WTC11 (cell line): ENCODE results near the gene MAPRE2.
"Not testable (repeated sequence)": the region's sequence is repeated elsewhere in the genome, so short reads cannot be mapped to it uniquely, and the experiment has no call there.

Source experiments
- CREB1 ChIP-seq: sonication (generic); formaldehyde crosslinking; IDR thresholded peaks from 2 replicates; pipeline ENCODE4 v1.8.0; 2023; ENCODE audit warnings: mild to moderate bottlenecking, missing genetic modification reagents
- ELF4 ChIP-seq: sonication (generic); formaldehyde crosslinking; IDR thresholded peaks from 2 replicates; pipeline ENCODE4 v1.8.1; 2022; ENCODE audit warnings: low read depth, mild to moderate bottlenecking, moderate library complexity, missing genetic modification reagents
- FOXK1 ChIP-seq: sonication (generic); formaldehyde crosslinking; IDR thresholded peaks from 2 replicates; pipeline ENCODE4 v1.8.0; 2022; ENCODE audit warnings: mild to moderate bottlenecking, moderate library complexity, missing genetic modification reagents
- FOXP1 ChIP-seq: sonication (generic); formaldehyde crosslinking; IDR thresholded peaks from 2 replicates; pipeline ENCODE4 v1.8.0; 2022; ENCODE audit warnings: missing genetic modification reagents, mild to moderate bottlenecking, moderate library complexity, borderline replicate concordance
- NR1H2 ChIP-seq: sonication (generic); formaldehyde crosslinking; IDR thresholded peaks from 2 replicates; pipeline ENCODE4 v1.9.0; 2021; ENCODE audit warnings: mild to moderate bottlenecking, moderate library complexity, missing genetic modification reagents
- NR3C1 ChIP-seq: sonication (generic); formaldehyde crosslinking; conservative IDR thresholded peaks from 2 replicates; pipeline ENCODE4 v1.8.1; 2023; ENCODE audit warnings: low read depth, mild to moderate bottlenecking, missing genetic modification reagents
- OVOL2 ChIP-seq: fragments of 250-450 bp; sonication (Bioruptor Pico); IDR thresholded peaks from 2 replicates; pipeline ENCODE4 v1.9.0; 2021; ENCODE audit warnings: mild to moderate bottlenecking, borderline replicate concordance
- SMAD3 ChIP-seq: sonication (generic); formaldehyde crosslinking; IDR thresholded peaks from 2 replicates; pipeline ENCODE4 v1.8.0; 2022; ENCODE audit warnings: missing genetic modification reagents, mild to moderate bottlenecking, borderline replicate concordance
- SP1 ChIP-seq: sonication (generic); formaldehyde crosslinking; conservative IDR thresholded peaks from 2 replicates; pipeline ENCODE4 v1.8.1; 2022; ENCODE audit warnings: missing genetic modification reagents
- TCF7 ChIP-seq: sonication (generic); formaldehyde crosslinking; IDR thresholded peaks from 2 replicates; pipeline ENCODE4 v1.8.0; 2022; ENCODE audit warnings: mild to moderate bottlenecking, low read depth, missing genetic modification reagents, moderate library complexity
- TF ChIP-seq, protein P1 (sequence below): fragments of 200-600 bp; IDR thresholded peaks from 2 replicates; pipeline ENCODE4 v1.8.0; 2022; ENCODE audit warnings: antibody characterized with exemption
- TF ChIP-seq, protein P2 (sequence below): sonication (generic); formaldehyde crosslinking; IDR thresholded peaks from 2 replicates; pipeline ENCODE4 v1.8.0; 2022; ENCODE audit warnings: mild to moderate bottlenecking, missing genetic modification reagents
- TF ChIP-seq, protein P3 (sequence below): sonication (generic); formaldehyde crosslinking; IDR thresholded peaks from 2 replicates; pipeline ENCODE4 v1.8.1; 2023; ENCODE audit warnings: mild to moderate bottlenecking, missing genetic modification reagents

DNA sequence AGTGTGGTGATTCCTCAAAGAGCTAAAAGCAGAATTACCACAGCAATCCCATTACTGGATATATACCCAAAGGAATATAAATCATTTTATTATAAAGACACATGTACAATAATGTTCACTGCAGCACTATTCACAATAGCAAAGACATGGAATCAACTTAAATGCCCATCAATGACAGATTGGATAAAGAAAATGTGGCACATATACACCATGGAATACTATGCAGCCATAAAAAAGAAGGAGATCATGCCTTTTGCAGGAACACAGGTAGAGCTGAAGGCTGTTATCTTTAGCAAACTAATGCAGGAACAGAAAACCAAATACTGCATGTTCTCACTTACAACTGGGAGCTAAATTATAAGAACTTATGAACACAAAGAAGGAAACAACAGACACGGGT, 129.1 kb downstream of the MAPRE2 start:
- TF ChIP-seq, protein P1, sequence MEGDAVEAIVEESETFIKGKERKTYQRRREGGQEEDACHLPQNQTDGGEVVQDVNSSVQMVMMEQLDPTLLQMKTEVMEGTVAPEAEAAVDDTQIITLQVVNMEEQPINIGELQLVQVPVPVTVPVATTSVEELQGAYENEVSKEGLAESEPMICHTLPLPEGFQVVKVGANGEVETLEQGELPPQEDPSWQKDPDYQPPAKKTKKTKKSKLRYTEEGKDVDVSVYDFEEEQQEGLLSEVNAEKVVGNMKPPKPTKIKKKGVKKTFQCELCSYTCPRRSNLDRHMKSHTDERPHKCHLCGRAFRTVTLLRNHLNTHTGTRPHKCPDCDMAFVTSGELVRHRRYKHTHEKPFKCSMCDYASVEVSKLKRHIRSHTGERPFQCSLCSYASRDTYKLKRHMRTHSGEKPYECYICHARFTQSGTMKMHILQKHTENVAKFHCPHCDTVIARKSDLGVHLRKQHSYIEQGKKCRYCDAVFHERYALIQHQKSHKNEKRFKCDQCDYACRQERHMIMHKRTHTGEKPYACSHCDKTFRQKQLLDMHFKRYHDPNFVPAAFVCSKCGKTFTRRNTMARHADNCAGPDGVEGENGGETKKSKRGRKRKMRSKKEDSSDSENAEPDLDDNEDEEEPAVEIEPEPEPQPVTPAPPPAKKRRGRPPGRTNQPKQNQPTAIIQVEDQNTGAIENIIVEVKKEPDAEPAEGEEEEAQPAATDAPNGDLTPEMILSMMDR, result not testable (repeated sequence)
- TF ChIP-seq FOXP1 (CRISPR knock-in tag); SP1 (CRISPR knock-in tag); NR3C1 (CRISPR knock-in tag); NR1H2 (CRISPR knock-in tag); CREB1 (CRISPR knock-in tag); SMAD3 (CRISPR knock-in tag); TCF7 (CRISPR knock-in tag); ELF4 (CRISPR knock-in tag); FOXK1; OVOL2 (CRISPR knock-in tag): not testable (repeated sequence)
- TF ChIP-seq, protein P2, sequence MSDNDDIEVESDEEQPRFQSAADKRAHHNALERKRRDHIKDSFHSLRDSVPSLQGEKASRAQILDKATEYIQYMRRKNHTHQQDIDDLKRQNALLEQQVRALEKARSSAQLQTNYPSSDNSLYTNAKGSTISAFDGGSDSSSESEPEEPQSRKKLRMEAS (CRISPR knock-in tag), result not testable (repeated sequence)
- TF ChIP-seq, protein P3, sequence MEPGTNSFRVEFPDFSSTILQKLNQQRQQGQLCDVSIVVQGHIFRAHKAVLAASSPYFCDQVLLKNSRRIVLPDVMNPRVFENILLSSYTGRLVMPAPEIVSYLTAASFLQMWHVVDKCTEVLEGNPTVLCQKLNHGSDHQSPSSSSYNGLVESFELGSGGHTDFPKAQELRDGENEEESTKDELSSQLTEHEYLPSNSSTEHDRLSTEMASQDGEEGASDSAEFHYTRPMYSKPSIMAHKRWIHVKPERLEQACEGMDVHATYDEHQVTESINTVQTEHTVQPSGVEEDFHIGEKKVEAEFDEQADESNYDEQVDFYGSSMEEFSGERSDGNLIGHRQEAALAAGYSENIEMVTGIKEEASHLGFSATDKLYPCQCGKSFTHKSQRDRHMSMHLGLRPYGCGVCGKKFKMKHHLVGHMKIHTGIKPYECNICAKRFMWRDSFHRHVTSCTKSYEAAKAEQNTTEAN, result not testable (repeated sequence)
